Ishikawa (cell line): Measurements from ENCODE around the gene NXPE3.

Source experiments
- CEBPB ChIP-seq: IDR thresholded peaks from 2 replicates; pipeline ENCODE4 v1.6.1; 2012
- CREB1 ChIP-seq: IDR thresholded peaks from 2 replicates; pipeline ENCODE4 v1.6.1; 2012; ENCODE audit warnings: low read depth
- EGR1 ChIP-seq: IDR thresholded peaks from 2 replicates; pipeline ENCODE4 v1.6.1; 2012
- EP300 ChIP-seq: IDR thresholded peaks from 2 replicates; pipeline ENCODE4 v1.6.1; 2012; ENCODE audit warnings: borderline replicate concordance
- FOXM1 ChIP-seq: IDR thresholded peaks from 2 replicates; pipeline ENCODE4 v1.6.1; 2012; ENCODE audit warnings: low read depth, borderline replicate concordance
- NFIC ChIP-seq: IDR thresholded peaks from 2 replicates; pipeline ENCODE4 v1.6.1; 2012
- RAD21 ChIP-seq: IDR thresholded peaks from 2 replicates; pipeline ENCODE4 v1.6.1; 2012; ENCODE audit warnings: low read depth
- TAF1 ChIP-seq: IDR thresholded peaks from 2 replicates; pipeline ENCODE4 v1.6.1; 2012; ENCODE audit warnings: low read depth, mild to moderate bottlenecking
- TCF12 ChIP-seq: IDR thresholded peaks from 2 replicates; pipeline ENCODE4 v1.6.1; 2012; ENCODE audit warnings: low read depth
- TEAD4 ChIP-seq: IDR thresholded peaks from 2 replicates; pipeline ENCODE4 v1.6.1; 2012
- YY1 ChIP-seq: IDR thresholded peaks from 2 replicates; pipeline ENCODE4 v1.6.1; 2012; ENCODE audit warnings: low read depth
- ZBTB7A ChIP-seq: IDR thresholded peaks from 2 replicates; pipeline ENCODE4 v1.6.1; 2012; ENCODE audit warnings: low read depth
- TF ChIP-seq, protein P1 (sequence below): IDR thresholded peaks from 2 replicates; pipeline ENCODE4 v1.6.1; 2012
- TF ChIP-seq, protein P2 (sequence below): IDR thresholded peaks from 2 replicates; pipeline ENCODE4 v1.6.1; 2012
- TF ChIP-seq, protein P3 (sequence below): IDR thresholded peaks from 2 replicates; pipeline ENCODE4 v1.6.1; 2012; ENCODE audit warnings: low read depth, mild to moderate bottlenecking

Gene NXPE3

GRCh38 chr3:101784855-101785613, 6.0 kb downstream of the NXPE3 start:
- TF ChIP-seq CEBPB (no peak), YY1 (no peak), CREB1 (no peak), TEAD4 (no peak), EGR1 (no peak), TCF12 (no peak), TAF1 (no peak), RAD21 (no peak), ZBTB7A (no peak), FOXM1 (no peak), NFIC (no peak), EP300 (no peak)
- TF ChIP-seq, protein P1, sequence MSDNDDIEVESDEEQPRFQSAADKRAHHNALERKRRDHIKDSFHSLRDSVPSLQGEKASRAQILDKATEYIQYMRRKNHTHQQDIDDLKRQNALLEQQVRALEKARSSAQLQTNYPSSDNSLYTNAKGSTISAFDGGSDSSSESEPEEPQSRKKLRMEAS, result no peak
- TF ChIP-seq, protein P2, sequence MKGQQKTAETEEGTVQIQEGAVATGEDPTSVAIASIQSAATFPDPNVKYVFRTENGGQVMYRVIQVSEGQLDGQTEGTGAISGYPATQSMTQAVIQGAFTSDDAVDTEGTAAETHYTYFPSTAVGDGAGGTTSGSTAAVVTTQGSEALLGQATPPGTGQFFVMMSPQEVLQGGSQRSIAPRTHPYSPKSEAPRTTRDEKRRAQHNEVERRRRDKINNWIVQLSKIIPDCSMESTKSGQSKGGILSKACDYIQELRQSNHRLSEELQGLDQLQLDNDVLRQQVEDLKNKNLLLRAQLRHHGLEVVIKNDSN, result no peak
- TF ChIP-seq, protein P3, sequence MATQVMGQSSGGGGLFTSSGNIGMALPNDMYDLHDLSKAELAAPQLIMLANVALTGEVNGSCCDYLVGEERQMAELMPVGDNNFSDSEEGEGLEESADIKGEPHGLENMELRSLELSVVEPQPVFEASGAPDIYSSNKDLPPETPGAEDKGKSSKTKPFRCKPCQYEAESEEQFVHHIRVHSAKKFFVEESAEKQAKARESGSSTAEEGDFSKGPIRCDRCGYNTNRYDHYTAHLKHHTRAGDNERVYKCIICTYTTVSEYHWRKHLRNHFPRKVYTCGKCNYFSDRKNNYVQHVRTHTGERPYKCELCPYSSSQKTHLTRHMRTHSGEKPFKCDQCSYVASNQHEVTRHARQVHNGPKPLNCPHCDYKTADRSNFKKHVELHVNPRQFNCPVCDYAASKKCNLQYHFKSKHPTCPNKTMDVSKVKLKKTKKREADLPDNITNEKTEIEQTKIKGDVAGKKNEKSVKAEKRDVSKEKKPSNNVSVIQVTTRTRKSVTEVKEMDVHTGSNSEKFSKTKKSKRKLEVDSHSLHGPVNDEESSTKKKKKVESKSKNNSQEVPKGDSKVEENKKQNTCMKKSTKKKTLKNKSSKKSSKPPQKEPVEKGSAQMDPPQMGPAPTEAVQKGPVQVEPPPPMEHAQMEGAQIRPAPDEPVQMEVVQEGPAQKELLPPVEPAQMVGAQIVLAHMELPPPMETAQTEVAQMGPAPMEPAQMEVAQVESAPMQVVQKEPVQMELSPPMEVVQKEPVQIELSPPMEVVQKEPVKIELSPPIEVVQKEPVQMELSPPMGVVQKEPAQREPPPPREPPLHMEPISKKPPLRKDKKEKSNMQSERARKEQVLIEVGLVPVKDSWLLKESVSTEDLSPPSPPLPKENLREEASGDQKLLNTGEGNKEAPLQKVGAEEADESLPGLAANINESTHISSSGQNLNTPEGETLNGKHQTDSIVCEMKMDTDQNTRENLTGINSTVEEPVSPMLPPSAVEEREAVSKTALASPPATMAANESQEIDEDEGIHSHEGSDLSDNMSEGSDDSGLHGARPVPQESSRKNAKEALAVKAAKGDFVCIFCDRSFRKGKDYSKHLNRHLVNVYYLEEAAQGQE, result no peak

DNA sequence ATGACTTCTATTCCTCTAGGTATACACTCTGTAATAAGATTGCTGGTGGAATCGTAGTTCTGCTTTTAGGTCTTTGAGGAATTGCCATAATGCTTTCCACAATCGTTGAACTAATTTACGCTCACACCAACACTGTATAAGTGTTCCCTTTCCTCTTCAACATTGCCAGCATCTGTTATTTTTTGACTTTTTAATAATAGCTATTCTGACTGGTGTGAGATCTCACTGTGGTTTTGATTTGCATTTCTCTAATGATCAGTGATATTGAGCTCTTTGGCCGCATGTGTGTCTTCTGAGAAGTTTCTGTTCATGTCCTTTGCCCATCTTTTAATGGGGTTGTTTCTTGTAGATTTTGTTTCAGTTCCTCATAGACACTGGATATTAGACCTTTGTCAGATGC, 12.8 kb downstream of the NXPE3 start:
- TF ChIP-seq TEAD4, result no peak
- TF ChIP-seq TCF12, result no peak
- TF ChIP-seq NFIC, result no peak
- TF ChIP-seq, protein P2, result no peak
- no peak for TF ChIP-seq CREB1
- no peak for TF ChIP-seq RAD21
- no peak for TF ChIP-seq TAF1
- TF ChIP-seq ZBTB7A, result no peak
- TF ChIP-seq, protein P3, result no peak
- TF ChIP-seq FOXM1, result no peak
- TF ChIP-seq EP300, result no peak
- TF ChIP-seq EGR1, result no peak
- TF ChIP-seq, protein P1, result no peak
- no peak for TF ChIP-seq YY1
- no peak for TF ChIP-seq CEBPB

DNA sequence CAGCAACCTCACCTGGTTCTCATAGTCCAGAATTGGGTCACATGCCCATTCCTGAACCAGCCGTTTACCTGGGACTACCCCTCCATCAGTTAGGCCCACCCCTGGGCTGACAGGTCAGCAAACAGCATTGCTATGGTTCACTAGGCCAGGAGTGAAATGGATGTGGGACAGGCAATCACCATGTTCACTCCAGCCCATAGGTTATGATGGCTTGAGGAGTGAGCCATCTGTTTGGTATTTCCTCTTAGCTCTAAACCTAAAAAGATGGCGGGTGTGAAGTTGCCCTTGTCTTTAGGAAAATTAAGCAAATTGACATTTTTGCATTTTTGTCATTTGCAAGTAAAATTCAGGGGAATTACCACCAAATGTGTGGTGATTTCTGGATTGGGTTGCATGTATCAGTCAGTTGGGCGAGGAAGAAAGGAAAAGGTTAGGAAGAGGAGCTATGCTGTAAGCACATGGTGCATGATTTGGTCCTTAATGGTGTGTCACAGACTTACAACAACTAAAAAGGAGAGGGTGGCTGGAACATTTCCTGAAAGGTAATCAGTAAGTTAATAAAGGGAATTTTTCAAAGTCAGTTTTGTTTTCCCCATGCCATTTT, 17.2 kb downstream of the NXPE3 start:
- no peak for TF ChIP-seq EP300
- no peak for TF ChIP-seq ZBTB7A
- no peak for TF ChIP-seq TEAD4
- no peak for TF ChIP-seq FOXM1
- TF ChIP-seq, protein P2, result no peak
- no peak for TF ChIP-seq NFIC
- TF ChIP-seq EGR1, result no peak
- TF ChIP-seq, protein P3, result no peak

- TF ChIP-seq ZBTB7A (no peak), NFIC (no peak), EGR1 (no peak), FOXM1 (no peak), TCF12 (no peak), YY1 (no peak), TEAD4 (no peak), EP300 (no peak), CEBPB (no peak), RAD21 (no peak), TAF1 (no peak), CREB1 (no peak)
- TF ChIP-seq, protein P2, result no peak
- TF ChIP-seq, protein P3, result no peak
- TF ChIP-seq, protein P1, result no peak
Observed at GRCh38 chr3:101801174-101801573, 22.2 kb downstream of the NXPE3 start.
